Sigmoid colon (tissue), 3 donors: ENCODE results near the gene JOSD1.

Source experiments
- CTCF ChIP-seq, 4 experiments: fragments of 450-650 bp in 3 of 4; fragments of 200-600 bp in 1 of 4; IDR thresholded peaks; one replicate each; pipeline ENCODE4 v1.5.1; 2016 to 2019; ENCODE audit warnings: antibody characterized with exemption in 4 of 4, mild to moderate bottlenecking in 3 of 4, moderate library complexity in 2 of 4
- POLR2A ChIP-seq, 2 donors: fragments of 450-650 bp; IDR thresholded peaks; one replicate each; pipeline ENCODE4 v1.6.1; 2016; ENCODE audit warnings: antibody characterized with exemption in 2 of 2, mild to moderate bottlenecking in 2 of 2, moderate library complexity in 2 of 2

DNA sequence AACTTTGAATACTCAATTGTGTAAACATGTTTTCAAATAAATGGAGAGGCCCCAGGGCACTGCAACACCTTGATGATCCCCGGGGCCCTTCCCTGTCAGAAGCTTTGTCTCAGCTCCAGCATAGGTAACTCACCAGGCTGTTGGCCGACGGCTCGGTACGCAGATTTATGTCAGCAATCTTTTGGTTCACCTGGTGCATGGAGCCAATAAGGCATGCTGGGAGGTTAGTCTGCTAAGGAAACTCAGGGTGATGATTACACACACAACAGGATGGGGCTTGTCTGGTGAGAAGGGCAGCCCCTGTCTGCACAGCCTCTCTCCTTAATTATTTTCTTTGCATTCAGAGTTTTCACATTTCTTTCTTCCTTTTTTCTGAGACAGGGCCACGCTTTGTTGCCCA, 55.3 kb downstream of the JOSD1 start:
- no peak for TF ChIP-seq CTCF (IDR thresholded peaks at IDR 0.05)
- TF ChIP-seq POLR2A (IDR thresholded peaks at IDR 0.05), result no peak
